A673 (cell line): ENCODE measurements around the gene TP53I3. TPM values are rescaled to one million over a fixed set of nuclear protein-coding genes. Genes with fewer than 3 reads are reported as not detected.

Experiments
- BruUV-seq: library from RNA; stranded (reverse); fragments of 400-500 nt; replicated peaks from 2 replicates; lab custom pipeline; 2021; lab: Mats Ljungman, UMichigan
- CTCF ChIA-PET: fragments of 300-600 bp; sonication (Branson Sonifier 250); formaldehyde crosslinking; loops from one replicate; lab custom pipeline; 2022; ENCODE audit warnings: antibody characterized with exemption; lab: Charles Lee
- POLR2A ChIA-PET: fragments of 300-600 bp; sonication (Branson Sonifier 250); formaldehyde crosslinking; loops from one replicate; lab custom pipeline; 2022; ENCODE audit warnings: antibody characterized with exemption; ENCODE audit not compliant: low non-redundant PET; lab: Charles Lee
- DNase-seq: peaks from one replicate; pipeline ENCODE4 v3.0.0-alpha.2; 2015; ENCODE audit warnings: low spot score
- H3K27ac ChIP-seq: fragments of 200-600 bp; sonication (generic); 2 replicates; pipeline ENCODE4 v1.5.1; 2016; ENCODE audit warnings: mixed run types, low read depth, mild to moderate bottlenecking, mixed read lengths, antibody characterized with exemption, low read length; ENCODE audit not compliant: poor library complexity, severe bottlenecking
- H3K27me3 ChIP-seq: fragments of 200-600 bp; sonication (generic); replicated peaks from 2 replicates; pipeline ENCODE4 v1.6.1; 2017; ENCODE audit warnings: mixed run types, low read depth, mild to moderate bottlenecking, mixed read lengths, antibody characterized with exemption, low read length; ENCODE audit not compliant: insufficient read depth, poor library complexity
- H3K36me3 ChIP-seq: fragments of 200-600 bp; sonication (generic); 2 replicates; pipeline ENCODE4 v1.6.1; 2016; ENCODE audit warnings: mixed run types, mild to moderate bottlenecking, mixed read lengths, antibody characterized with exemption, low read length; ENCODE audit not compliant: insufficient read depth, poor library complexity, severe bottlenecking
- H3K4me1 ChIP-seq: fragments of 200-600 bp; sonication (generic); 2 replicates; pipeline ENCODE4 v1.6.1; 2017; ENCODE audit warnings: mixed run types, mild to moderate bottlenecking, mixed read lengths, antibody characterized with exemption, low read length; ENCODE audit not compliant: insufficient read depth, poor library complexity, severe bottlenecking
- H3K4me3 ChIP-seq: fragments of 200-600 bp; sonication (generic); 2 replicates; pipeline ENCODE4 v1.5.1; 2016; ENCODE audit warnings: low read depth, mixed run types, mild to moderate bottlenecking, mixed read lengths, low read length; ENCODE audit not compliant: poor library complexity, severe bottlenecking
- H3K9me3 ChIP-seq: fragments of 200-600 bp; sonication (generic); 2 replicates; pipeline ENCODE4 v1.6.1; 2016; ENCODE audit warnings: mixed run types, low read depth, mild to moderate bottlenecking, mixed read lengths, antibody characterized with exemption, low read length; ENCODE audit not compliant: poor library complexity, severe bottlenecking
- CTCF ChIP-seq: fragments of 300-800, 200-600 bp; sonication (generic); conservative IDR thresholded peaks from 2 replicates; pipeline ENCODE4 v1.5.1; 2017; ENCODE audit warnings: low read depth, mild to moderate bottlenecking, antibody characterized with exemption, low read length, moderate library complexity, mixed read lengths
- EZH2 ChIP-seq: fragments of 200-600 bp; sonication (generic); IDR thresholded peaks from 2 replicates; pipeline ENCODE4 v1.6.1; 2017; ENCODE audit warnings: borderline replicate concordance, low read depth, mild to moderate bottlenecking, mixed read lengths, antibody characterized with exemption, low read length; ENCODE audit not compliant: poor library complexity, severe bottlenecking
- intact Hi-C: fragments of 100-400 bp; cut with micrococcal nuclease; formaldehyde crosslinking; loops from one replicate; pipeline ENCODE4 v1.10.0; 2022; ENCODE audit not compliant: unreplicated experiment
- total RNA-seq: library from RNA; stranded (reverse); gene quantifications from 2 replicates; pipeline ENCODE4 v1.2.3, GENCODE V29; 2021

The TP53I3 gene
- total RNA-seq, 1 experiment from 2014 or later = 2.8 TPM

- no peak for DNase-seq
- Histone ChIP-seq H3K4me3 (no peak overlapping the region), H3K9me3 (no peaks in the 10 kb centered on the region), H3K27ac (no peak overlapping the region), H3K36me3 (no peaks in the 10 kb centered on the region), H3K27me3 (no peaks in the 10 kb centered on the region), H3K4me1 (peaks cover 2% of the 10 kb centered on the region)
- ChIA-PET CTCF (no interaction called here), POLR2A (no interaction called here)
- no TSS peak for BruUV-seq
- intact Hi-C loops = no loop called here
- TF ChIP-seq CTCF = no peak
- no peak for TF ChIP-seq EZH2
Observed at GRCh38 chr2:24088821-24089359, 4.3 kb upstream of the TP53I3 start.

GRCh38 chr2:24087032-24087431 lies 2.4 kb upstream of the TP53I3 start:
- CTCF ChIA-PET = no interaction called here
- Histone ChIP-seq H3K9me3 (no peaks in the 10 kb centered on the region), H3K36me3 (no peaks in the 10 kb centered on the region), H3K4me1 (peaks cover 4% of the 10 kb centered on the region), H3K27me3 (no peaks in the 10 kb centered on the region), H3K4me3 (no peak overlapping the region), H3K27ac (no peak overlapping the region)
- no TSS peak for BruUV-seq
- no peak for DNase-seq
- intact Hi-C loops = no loop called here
- POLR2A ChIA-PET = no interaction called here
- TF ChIP-seq EZH2 = no peak
- no peak for TF ChIP-seq CTCF

GRCh38 chr2:24086241-24086640 lies 1.6 kb upstream of the TP53I3 start:
- Histone ChIP-seq H3K4me3 (no peak overlapping the region), H3K27me3 (no peaks in the 10 kb centered on the region), H3K36me3 (no peaks in the 10 kb centered on the region), H3K4me1 (peaks cover 4% of the 10 kb centered on the region), H3K9me3 (no peaks in the 10 kb centered on the region), H3K27ac (no peak overlapping the region)
- ChIA-PET CTCF (no interaction called here), POLR2A (no interaction called here)
- TF ChIP-seq EZH2 (no peak), CTCF (no peak)
- intact Hi-C loops = no loop called here
- DNase-seq = no peak
- BruUV-seq = no TSS peak
